ENCODE measurements around the gene NPHP4.

DNA sequence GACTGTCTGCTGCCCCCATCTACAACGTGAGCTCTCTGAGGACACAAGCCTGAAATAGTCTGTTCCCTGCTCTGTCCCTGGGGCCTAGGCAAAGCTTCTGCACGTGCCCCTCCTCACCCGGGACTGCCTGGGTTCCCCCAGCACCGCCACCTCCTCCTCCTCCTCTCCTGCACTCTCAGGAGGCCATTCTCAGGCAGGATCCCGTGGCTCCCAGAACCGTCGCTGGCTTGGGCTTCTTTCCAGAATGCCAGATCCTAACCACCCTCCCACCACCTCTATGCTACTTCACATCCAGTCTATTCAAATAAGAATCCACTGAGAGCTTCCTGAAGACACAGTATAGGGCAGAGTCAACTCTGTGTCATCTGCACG, 11.2 kb downstream of the NPHP4 start:
- TF ChIP-seq, protein P1, sequence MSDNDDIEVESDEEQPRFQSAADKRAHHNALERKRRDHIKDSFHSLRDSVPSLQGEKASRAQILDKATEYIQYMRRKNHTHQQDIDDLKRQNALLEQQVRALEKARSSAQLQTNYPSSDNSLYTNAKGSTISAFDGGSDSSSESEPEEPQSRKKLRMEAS (IDR thresholded peaks at IDR 0.05): no peak
- TF ChIP-seq, protein P2, sequence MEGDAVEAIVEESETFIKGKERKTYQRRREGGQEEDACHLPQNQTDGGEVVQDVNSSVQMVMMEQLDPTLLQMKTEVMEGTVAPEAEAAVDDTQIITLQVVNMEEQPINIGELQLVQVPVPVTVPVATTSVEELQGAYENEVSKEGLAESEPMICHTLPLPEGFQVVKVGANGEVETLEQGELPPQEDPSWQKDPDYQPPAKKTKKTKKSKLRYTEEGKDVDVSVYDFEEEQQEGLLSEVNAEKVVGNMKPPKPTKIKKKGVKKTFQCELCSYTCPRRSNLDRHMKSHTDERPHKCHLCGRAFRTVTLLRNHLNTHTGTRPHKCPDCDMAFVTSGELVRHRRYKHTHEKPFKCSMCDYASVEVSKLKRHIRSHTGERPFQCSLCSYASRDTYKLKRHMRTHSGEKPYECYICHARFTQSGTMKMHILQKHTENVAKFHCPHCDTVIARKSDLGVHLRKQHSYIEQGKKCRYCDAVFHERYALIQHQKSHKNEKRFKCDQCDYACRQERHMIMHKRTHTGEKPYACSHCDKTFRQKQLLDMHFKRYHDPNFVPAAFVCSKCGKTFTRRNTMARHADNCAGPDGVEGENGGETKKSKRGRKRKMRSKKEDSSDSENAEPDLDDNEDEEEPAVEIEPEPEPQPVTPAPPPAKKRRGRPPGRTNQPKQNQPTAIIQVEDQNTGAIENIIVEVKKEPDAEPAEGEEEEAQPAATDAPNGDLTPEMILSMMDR (IDR thresholded peaks at IDR 0.05; ENCODE audit: low read depth, low read length, missing input control): no peak
- TF ChIP-seq ZBTB33 (IDR thresholded peaks at IDR 0.05) (no peak), SP1 (IDR thresholded peaks at IDR 0.05) (no peak)

Measured in liver (tissue), 3 donors.